ENCODE data around the gene RPUSD4.

DNA sequence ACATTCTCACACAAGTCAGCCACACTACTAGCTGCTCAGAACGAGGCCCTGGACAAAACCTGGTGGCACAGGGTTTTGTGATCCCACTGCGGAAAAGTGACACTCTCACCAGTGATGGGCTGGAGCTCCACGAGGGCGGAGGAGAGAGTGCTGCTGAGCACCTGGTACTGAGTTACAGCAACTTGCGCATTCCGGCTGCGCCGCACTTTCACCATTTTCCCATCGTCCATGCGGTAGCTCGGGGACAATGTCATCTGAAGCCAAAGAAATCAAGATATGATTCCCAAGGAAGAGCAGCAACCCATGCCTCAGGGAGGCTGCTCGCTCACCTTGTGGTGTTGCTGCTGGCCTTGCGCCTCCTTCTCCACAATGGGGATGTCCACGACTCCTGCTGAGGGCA, 6.1 kb downstream of the RPUSD4 start:
- TF ChIP-seq, protein P1, sequence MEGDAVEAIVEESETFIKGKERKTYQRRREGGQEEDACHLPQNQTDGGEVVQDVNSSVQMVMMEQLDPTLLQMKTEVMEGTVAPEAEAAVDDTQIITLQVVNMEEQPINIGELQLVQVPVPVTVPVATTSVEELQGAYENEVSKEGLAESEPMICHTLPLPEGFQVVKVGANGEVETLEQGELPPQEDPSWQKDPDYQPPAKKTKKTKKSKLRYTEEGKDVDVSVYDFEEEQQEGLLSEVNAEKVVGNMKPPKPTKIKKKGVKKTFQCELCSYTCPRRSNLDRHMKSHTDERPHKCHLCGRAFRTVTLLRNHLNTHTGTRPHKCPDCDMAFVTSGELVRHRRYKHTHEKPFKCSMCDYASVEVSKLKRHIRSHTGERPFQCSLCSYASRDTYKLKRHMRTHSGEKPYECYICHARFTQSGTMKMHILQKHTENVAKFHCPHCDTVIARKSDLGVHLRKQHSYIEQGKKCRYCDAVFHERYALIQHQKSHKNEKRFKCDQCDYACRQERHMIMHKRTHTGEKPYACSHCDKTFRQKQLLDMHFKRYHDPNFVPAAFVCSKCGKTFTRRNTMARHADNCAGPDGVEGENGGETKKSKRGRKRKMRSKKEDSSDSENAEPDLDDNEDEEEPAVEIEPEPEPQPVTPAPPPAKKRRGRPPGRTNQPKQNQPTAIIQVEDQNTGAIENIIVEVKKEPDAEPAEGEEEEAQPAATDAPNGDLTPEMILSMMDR (conservative IDR thresholded peaks at IDR 0.05): no peak
- no peak for TF ChIP-seq EZH2 (IDR thresholded peaks at IDR 0.05; ENCODE audit: low read depth)

Measured in PC-9 (cell line).